HFFc6 (cell line): ENCODE measurements around the gene GBP7. TPM values are rescaled to one million over a fixed set of nuclear protein-coding genes. Genes with fewer than 3 reads are reported as not detected.

Experiments used
- DNase-seq: peaks from one replicate; pipeline ENCODE4 v3.0.0-alpha.2; 2018
- H3K27ac Mint-ChIP-seq: 2 replicates; pipeline ENCODE4 v1.8.0; 2020; ENCODE audit warnings: mild to moderate bottlenecking, mixed read lengths
- H3K27me3 Mint-ChIP-seq: 2 replicates; pipeline ENCODE4 v1.8.0; 2021; ENCODE audit warnings: mild to moderate bottlenecking, moderate library complexity, mixed read lengths; ENCODE audit not compliant: insufficient read depth
- H3K36me3 Mint-ChIP-seq: 2 replicates; pipeline ENCODE4 v1.8.0; 2021; ENCODE audit warnings: low read depth, mixed read lengths
- H3K4me1 Mint-ChIP-seq: 2 replicates; pipeline ENCODE4 v1.8.0; 2020; ENCODE audit warnings: low read depth, mixed read lengths
- H3K4me3 Mint-ChIP-seq: 2 replicates; pipeline ENCODE4 v1.8.0; 2020; ENCODE audit warnings: mild to moderate bottlenecking, moderate library complexity, mixed read lengths
- H3K9me3 Mint-ChIP-seq: 2 replicates; pipeline ENCODE4 v1.8.0; 2020; ENCODE audit warnings: mild to moderate bottlenecking, mixed read lengths
- CTCF ChIP-seq: fragments of 200-600 bp; sonication (generic); IDR thresholded peaks from 2 replicates; pipeline ENCODE4 v1.5.0; 2021; ENCODE audit warnings: antibody characterized with exemption, mild to moderate bottlenecking
- total RNA-seq, 6 experiments: library from RNA; stranded (reverse); fragmentation: NEBNext Ultra II Directional; extraction: Animal tissue kit (Norgen Biotek cat#: 25700); gene quantifications; 2 replicates in 1 of 6; 3 replicates in 5 of 6; pipeline ENCODE4 v1.2.3, GENCODE V29; 2021

The GBP7 gene
- total RNA-seq, 6 experiments from 2014 or later: not detected

GRCh38 chr1:89206373-89206772 lies 30.6 kb upstream of the GBP7 start:
- TF ChIP-seq CTCF: no peak
- Mint-ChIP-seq H3K9me3 (peaks cover 24% of the 10 kb centered on the region), H3K4me1 (no peaks in the 10 kb centered on the region), H3K4me3 (no peak overlapping the region), H3K27me3 (no peaks in the 10 kb centered on the region), H3K36me3 (no peaks in the 10 kb centered on the region), H3K27ac (no peak overlapping the region)
- DNase-seq: no peak

DNA sequence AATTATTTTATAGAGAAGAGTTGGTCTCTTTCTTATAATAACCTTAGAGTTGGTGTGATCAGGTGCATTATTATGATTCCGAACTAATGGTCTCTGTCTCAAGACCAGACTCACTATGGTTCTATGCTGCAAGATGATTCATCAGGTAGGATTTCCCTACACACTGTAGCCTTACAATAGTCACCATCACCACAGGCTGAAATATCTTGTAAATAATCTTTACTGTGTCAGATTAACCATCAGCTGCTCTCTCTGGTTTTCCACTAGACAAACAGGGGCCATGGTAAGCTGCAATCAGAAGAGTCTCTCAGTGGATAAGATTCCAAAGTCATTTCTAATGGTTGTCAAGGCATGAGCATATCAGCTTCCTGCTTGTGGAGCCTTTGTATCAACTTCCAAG lies 27.4 kb upstream of the GBP7 start:
- no peaks in the 10 kb centered on the region for H3K36me3 Mint-ChIP-seq
- DNase-seq: peak; percentile 34
- no peaks in the 10 kb centered on the region for H3K27me3 Mint-ChIP-seq
- no peak for TF ChIP-seq CTCF
- H3K4me3 Mint-ChIP-seq: no peak overlapping the region
- no peak overlapping the region for H3K27ac Mint-ChIP-seq
- peaks cover 12% of the 10 kb centered on the region; the same call in 1 of the 2 replicates for H3K9me3 Mint-ChIP-seq
- peaks cover 7% of the 10 kb centered on the region for H3K4me1 Mint-ChIP-seq

- no peak for DNase-seq
- 0 out of 2 replicates have a peak, but pooled peaks cover 3% of the 10 kb centered on the region for H3K27me3 Mint-ChIP-seq
- no peak overlapping the region for H3K4me3 Mint-ChIP-seq
- no peak for TF ChIP-seq CTCF
- H3K9me3 Mint-ChIP-seq: peaks cover 8% of the 10 kb centered on the region; the same call in 1 of the 2 replicates
- no peaks in the 10 kb centered on the region for H3K36me3 Mint-ChIP-seq
- H3K27ac Mint-ChIP-seq: no peak overlapping the region
- H3K4me1 Mint-ChIP-seq: peaks cover 7% of the 10 kb centered on the region
These were observed 25.4 kb upstream of the GBP7 start for GRCh38 chr1:89201106-89201794.

GRCh38 chr1:89200663-89201062 lies 24.9 kb upstream of the GBP7 start:
- no peak overlapping the region for H3K27ac Mint-ChIP-seq
- H3K27me3 Mint-ChIP-seq: 0 out of 2 replicates have a peak, but pooled peaks cover 3% of the 10 kb centered on the region
- no peak for TF ChIP-seq CTCF
- H3K9me3 Mint-ChIP-seq: peaks cover 8% of the 10 kb centered on the region; the same call in 1 of the 2 replicates
- no peak overlapping the region for H3K4me3 Mint-ChIP-seq
- peaks cover 7% of the 10 kb centered on the region for H3K4me1 Mint-ChIP-seq
- no peak for DNase-seq
- H3K36me3 Mint-ChIP-seq: no peaks in the 10 kb centered on the region

- Mint-ChIP-seq H3K9me3 (peaks cover 7% of the 10 kb centered on the region; the same call in 1 of the 2 replicates), H3K4me1 (peaks cover 7% of the 10 kb centered on the region), H3K27me3 (peaks cover 4% of the 10 kb centered on the region; the same call in 1 of the 2 replicates), H3K27ac (no peak overlapping the region), H3K4me3 (no peak overlapping the region), H3K36me3 (no peaks in the 10 kb centered on the region)
- DNase-seq: no peak
- no peak for TF ChIP-seq CTCF
These were observed 23.8 kb upstream of the GBP7 start for GRCh38 chr1:89199525-89200031.
